Epithelial cell of esophagus (primary cell): ENCODE results near the gene RNPEP.

Experiments used
- DNase-seq: peaks from one replicate; pipeline ENCODE4 v3.0.0; 2010; ENCODE audit warnings: low read depth
- H3K4me3 ChIP-seq: 2 replicates; pipeline ENCODE4 v1.5.1; 2011; ENCODE audit warnings: mild to moderate bottlenecking, low read length, control low read depth
- TF ChIP-seq, protein P1 (sequence below): IDR thresholded peaks from 2 replicates; pipeline ENCODE4 v1.5.1; 2011; ENCODE audit warnings: low read depth, mild to moderate bottlenecking, low read length, control low read depth, inconsistent platforms; ENCODE audit not compliant: insufficient read depth; ENCODE audit errors: missing control alignments

Gene RNPEP

GRCh38 chr1:202010180-202011015 is 27.9 kb downstream of the RNPEP start, which contains the start of gene ELF3:
Gene ELF3 (plus strand): TSS chr1:202010587. CDS start chr1:202011137, 550 bp downstream.
- H3K4me3 ChIP-seq = peak within 1 kb of the TSS; percentile 63
- TF ChIP-seq, protein P1, sequence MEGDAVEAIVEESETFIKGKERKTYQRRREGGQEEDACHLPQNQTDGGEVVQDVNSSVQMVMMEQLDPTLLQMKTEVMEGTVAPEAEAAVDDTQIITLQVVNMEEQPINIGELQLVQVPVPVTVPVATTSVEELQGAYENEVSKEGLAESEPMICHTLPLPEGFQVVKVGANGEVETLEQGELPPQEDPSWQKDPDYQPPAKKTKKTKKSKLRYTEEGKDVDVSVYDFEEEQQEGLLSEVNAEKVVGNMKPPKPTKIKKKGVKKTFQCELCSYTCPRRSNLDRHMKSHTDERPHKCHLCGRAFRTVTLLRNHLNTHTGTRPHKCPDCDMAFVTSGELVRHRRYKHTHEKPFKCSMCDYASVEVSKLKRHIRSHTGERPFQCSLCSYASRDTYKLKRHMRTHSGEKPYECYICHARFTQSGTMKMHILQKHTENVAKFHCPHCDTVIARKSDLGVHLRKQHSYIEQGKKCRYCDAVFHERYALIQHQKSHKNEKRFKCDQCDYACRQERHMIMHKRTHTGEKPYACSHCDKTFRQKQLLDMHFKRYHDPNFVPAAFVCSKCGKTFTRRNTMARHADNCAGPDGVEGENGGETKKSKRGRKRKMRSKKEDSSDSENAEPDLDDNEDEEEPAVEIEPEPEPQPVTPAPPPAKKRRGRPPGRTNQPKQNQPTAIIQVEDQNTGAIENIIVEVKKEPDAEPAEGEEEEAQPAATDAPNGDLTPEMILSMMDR = no peak
- peak; percentile 90 for DNase-seq

GRCh38 chr1:202011994-202012393 is 29.5 kb downstream of the RNPEP start:
- TF ChIP-seq, protein P1 = no peak
- H3K4me3 ChIP-seq = peak overlapping the region; percentile 63
- DNase-seq = no peak

DNA sequence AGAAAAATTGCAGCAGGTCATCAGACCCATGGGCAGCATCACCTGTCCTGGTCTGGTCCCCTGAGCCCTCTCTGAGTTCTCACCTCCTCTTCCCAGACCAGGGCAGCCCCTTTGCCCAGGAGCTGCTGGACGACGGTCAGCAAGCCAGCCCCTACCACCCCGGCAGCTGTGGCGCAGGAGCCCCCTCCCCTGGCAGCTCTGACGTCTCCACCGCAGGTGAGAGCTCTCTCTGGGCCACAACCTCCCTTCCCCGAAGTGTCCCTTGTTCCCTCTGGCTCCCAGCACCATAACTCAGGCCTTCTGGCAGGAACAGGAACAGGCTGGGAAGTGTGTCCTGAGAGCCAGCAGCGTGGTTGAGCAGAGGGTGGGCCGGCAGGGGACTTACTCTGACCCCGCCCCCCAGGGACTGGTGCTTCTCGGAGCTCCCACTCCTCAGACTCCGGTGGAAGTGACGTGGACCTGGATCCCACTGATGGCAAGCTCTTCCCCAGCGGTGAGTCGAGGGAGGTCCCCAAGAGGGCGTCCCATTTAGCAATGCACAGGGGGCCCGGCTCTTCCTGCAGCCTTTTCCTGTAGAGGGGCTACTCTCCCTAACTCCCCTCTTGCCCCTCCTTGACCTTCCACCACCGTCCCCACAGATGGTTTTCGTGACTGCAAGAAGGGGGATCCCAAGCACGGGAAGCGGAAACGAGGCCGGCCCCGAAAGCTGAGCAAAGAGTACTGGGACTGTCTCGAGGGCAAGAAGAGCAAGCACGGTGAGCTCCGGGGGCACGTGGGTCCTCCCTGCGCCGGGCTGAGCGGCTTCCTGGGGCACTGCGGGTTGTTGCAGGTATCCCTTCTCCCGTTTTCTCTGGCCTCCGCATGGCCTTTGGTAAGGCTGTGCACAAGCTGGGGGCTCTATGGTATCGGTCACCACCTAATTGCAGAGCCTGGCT is 30.4 kb downstream of the RNPEP start:
- peak overlapping the region; percentile 63 for H3K4me3 ChIP-seq
- TF ChIP-seq, protein P1 = no peak
- no peak for DNase-seq

DNA sequence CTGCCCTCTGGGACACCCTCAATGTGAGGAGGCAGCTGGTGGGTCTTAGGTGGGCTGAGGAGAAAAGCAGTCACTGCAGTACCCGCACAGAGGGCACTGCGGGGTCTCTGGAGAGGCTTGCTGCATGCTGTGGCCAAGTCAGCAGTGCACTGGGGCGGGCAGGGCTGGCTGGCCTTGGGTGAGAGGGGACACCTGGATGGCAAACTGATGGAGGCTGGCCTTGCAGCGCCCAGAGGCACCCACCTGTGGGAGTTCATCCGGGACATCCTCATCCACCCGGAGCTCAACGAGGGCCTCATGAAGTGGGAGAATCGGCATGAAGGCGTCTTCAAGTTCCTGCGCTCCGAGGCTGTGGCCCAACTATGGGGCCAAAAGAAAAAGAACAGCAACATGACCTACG is 31.2 kb downstream of the RNPEP start:
- H3K4me3 ChIP-seq = no peak overlapping the region
- DNase-seq = no peak
- TF ChIP-seq, protein P1 = no peak

GRCh38 chr1:202014060-202014459 is 31.6 kb downstream of the RNPEP start:
- TF ChIP-seq, protein P1 = no peak
- H3K4me3 ChIP-seq = no peak overlapping the region
- no peak for DNase-seq

- TF ChIP-seq, protein P1 = no peak
- DNase-seq = peak; percentile 63
- H3K4me3 ChIP-seq = no peak overlapping the region
Measured at GRCh38 chr1:202014915-202015661, 32.6 kb downstream of the RNPEP start.
